IMR-90 (cell line): ENCODE data around the gene C11orf68.

Experiments used
- CEBPB ChIP-seq: IDR thresholded peaks from 2 replicates; pipeline ENCODE4 v1.6.1; 2012; ENCODE audit warnings: low read depth, low read length, improper control_type of control experiment
- CTCF ChIP-seq: conservative IDR thresholded peaks from 2 replicates; pipeline ENCODE4 v1.5.1; 2012; ENCODE audit warnings: mild to moderate bottlenecking, low read depth, low read length, improper control_type of control experiment
- MXI1 ChIP-seq: IDR thresholded peaks from 2 replicates; pipeline ENCODE4 v1.6.1; 2012; ENCODE audit warnings: low read depth, mild to moderate bottlenecking, low read length, moderate library complexity, borderline replicate concordance
- POLR2A ChIP-seq: IDR thresholded peaks from 2 replicates; pipeline ENCODE4 v1.6.1; 2012; ENCODE audit warnings: mild to moderate bottlenecking, low read depth, low read length

- TF ChIP-seq CEBPB, result no peak
- TF ChIP-seq CTCF, result no peak
- TF ChIP-seq MXI1, result no peak
- TF ChIP-seq POLR2A, result no peak
Observed at GRCh38 chr11:65958291-65958690, 39.4 kb upstream of the C11orf68 start.
